Karpas-422 (cell line): ENCODE measurements around the gene TBX1. TPM values are rescaled to one million over a fixed set of nuclear protein-coding genes. Genes with fewer than 3 reads are reported as not detected.

Experiments used
- DNase-seq: peaks from one replicate; pipeline ENCODE4 v3.0.0-alpha.2; 2015
- H2AFZ ChIP-seq: fragments of 200-600 bp; sonication (generic); 2 replicates; pipeline ENCODE4 v1.6.1; 2014; ENCODE audit warnings: antibody characterized with exemption, low read length, mixed read lengths
- H3K27ac ChIP-seq: fragments of 200-600 bp; sonication (generic); 2 replicates; pipeline ENCODE4 v1.5.1; 2014; ENCODE audit warnings: mild to moderate bottlenecking, low read length, moderate library complexity
- H3K27me3 ChIP-seq: fragments of 200-600 bp; sonication (generic); 2 replicates; pipeline ENCODE4 v1.6.1; 2014; ENCODE audit warnings: low read length, mixed read lengths
- H3K36me3 ChIP-seq: fragments of 200-600 bp; sonication (generic); 2 replicates; pipeline ENCODE4 v1.6.1; 2014; ENCODE audit warnings: low read length, mixed read lengths; ENCODE audit not compliant: insufficient read depth
- H3K4me1 ChIP-seq: fragments of 200-600 bp; sonication (generic); 2 replicates; pipeline ENCODE4 v1.6.1; 2014; ENCODE audit warnings: mild to moderate bottlenecking, low read length, mixed read lengths
- H3K4me2 ChIP-seq: fragments of 200-600 bp; sonication (generic); 2 replicates; pipeline ENCODE4 v1.6.1; 2014; ENCODE audit warnings: low read length, low read depth, mild to moderate bottlenecking; ENCODE audit not compliant: poor library complexity, severe bottlenecking
- H3K4me3 ChIP-seq: fragments of 200-600 bp; sonication (generic); 2 replicates; pipeline ENCODE4 v1.5.1; 2014; ENCODE audit warnings: mild to moderate bottlenecking, antibody characterized with exemption, low read length, mixed read lengths
- H3K79me2 ChIP-seq: fragments of 200-600 bp; sonication (generic); 2 replicates; pipeline ENCODE4 v1.6.1; 2014; ENCODE audit warnings: mild to moderate bottlenecking, low read length, mixed read lengths
- H3K9ac ChIP-seq: fragments of 200-600 bp; sonication (generic); 2 replicates; pipeline ENCODE4 v1.6.0; 2014; ENCODE audit warnings: low read length
- H3K9me2 ChIP-seq: fragments of 200-600 bp; sonication (generic), shearing (Covaris generic); replicated peaks from 2 replicates; pipeline ENCODE4 v1.6.0; 2014; ENCODE audit warnings: mild to moderate bottlenecking, low read length, moderate library complexity; ENCODE audit not compliant: insufficient read depth
- H3K9me3 ChIP-seq: fragments of 300-700, 200-600 bp; sonication (generic); 2 replicates; pipeline ENCODE4 v1.6.1; 2014; ENCODE audit warnings: low read length, mixed read lengths
- H4K20me1 ChIP-seq: fragments of 200-600 bp; sonication (generic); 2 replicates; pipeline ENCODE4 v1.6.1; 2014; ENCODE audit warnings: mild to moderate bottlenecking, antibody characterized with exemption, low read length, low read depth; ENCODE audit not compliant: insufficient read depth
- total RNA-seq: library from RNA; depleted of rRNA; stranded (reverse); fragments of >200 nt; shearing (Covaris generic); gene quantifications from 2 replicates; pipeline ENCODE4 v1.2.3, GENCODE V29; 2014; ENCODE audit warnings: low replicate concordance

The TBX1 gene
- total RNA-seq, 1 experiment from 2014 or later = not detected

DNA sequence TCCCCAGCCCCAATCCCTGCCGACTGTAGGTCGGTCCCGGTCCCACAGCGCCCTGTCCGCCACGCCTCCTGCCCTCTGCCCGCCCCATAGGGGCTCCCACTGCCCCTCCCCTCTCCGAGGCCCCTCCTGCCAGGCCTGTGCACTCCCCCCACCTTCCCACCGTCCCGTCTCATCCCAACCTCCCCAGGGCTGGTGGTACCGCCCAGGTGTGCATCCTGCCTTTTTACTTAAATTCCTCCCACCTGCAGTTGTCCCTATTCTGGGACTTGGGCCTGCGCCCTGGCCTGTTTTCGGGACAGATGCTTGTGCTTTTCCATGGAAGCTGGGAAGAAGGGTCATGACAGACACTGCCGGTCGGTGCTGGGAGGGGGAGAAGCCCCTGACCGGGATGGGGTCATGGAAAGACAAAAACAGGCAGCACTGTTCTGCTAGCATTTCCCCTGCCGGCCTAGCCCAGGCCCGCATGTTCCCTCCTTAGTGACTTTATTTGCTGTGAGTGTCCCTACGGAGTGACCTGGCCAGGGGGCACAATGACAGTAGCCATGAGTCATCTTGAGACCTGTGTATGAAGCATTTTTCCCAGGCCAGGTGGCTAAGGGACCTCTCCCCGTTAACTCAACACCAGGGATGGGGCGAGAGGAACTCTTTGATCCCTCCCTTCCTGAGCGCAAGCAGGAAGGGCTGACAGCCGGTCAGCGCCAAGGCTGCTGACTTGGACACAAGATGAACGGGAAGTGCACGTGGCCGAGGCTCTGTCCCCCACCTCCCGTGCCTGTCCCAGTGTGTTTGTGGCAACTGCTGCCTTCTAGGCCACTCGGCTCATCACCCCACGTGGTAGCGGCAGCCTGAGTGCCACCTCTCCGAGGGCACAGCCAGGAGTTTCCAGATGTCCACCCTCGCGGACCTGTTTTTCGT, 7.1 kb downstream of the TBX1 start:
- Histone ChIP-seq H3K27me3 (no peaks in the 10 kb centered on the region), H3K9ac (no peak overlapping the region), H3K4me3 (no peak overlapping the region), H3K79me2 (no peaks in the 10 kb centered on the region), H3K27ac (no peak overlapping the region), H3K9me2 (no peaks in the 10 kb centered on the region), H3K4me1 (peaks cover 10% of the 10 kb centered on the region), H3K36me3 (no peaks in the 10 kb centered on the region), H2AFZ (no peak overlapping the region), H3K4me2 (no peak overlapping the region), H4K20me1 (0 out of 2 replicates have a peak, but pooled peaks cover 3% of the 10 kb centered on the region), H3K9me3 (no peaks in the 10 kb centered on the region)
- DNase-seq = no peak

DNA sequence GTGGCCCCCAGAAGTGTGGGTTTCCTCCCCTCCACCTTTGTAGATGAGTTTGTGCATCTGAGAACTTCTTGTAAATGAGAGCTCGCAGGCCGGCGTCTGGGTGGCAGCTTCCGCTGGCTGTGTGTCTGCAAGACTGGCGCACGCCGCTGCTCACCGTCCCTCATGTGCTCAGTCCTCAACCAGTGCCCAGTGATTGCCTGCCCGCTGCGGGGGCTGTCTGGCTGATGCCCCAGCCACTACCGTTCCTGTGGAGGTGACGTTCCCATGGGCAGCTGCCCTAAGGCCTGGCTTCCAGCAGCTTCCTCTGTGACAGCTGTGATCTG, 8.8 kb downstream of the TBX1 start:
- Histone ChIP-seq H3K27me3 (no peaks in the 10 kb centered on the region), H3K9me3 (no peaks in the 10 kb centered on the region), H3K4me2 (no peak overlapping the region), H4K20me1 (peaks cover 9% of the 10 kb centered on the region; the same call in 1 of the 2 replicates), H3K27ac (no peak overlapping the region), H3K36me3 (no peaks in the 10 kb centered on the region), H3K4me3 (no peak overlapping the region), H3K79me2 (no peaks in the 10 kb centered on the region), H3K4me1 (peaks cover 24% of the 10 kb centered on the region), H2AFZ (no peak overlapping the region), H3K9me2 (no peaks in the 10 kb centered on the region), H3K9ac (no peak overlapping the region)
- DNase-seq = no peak

DNA sequence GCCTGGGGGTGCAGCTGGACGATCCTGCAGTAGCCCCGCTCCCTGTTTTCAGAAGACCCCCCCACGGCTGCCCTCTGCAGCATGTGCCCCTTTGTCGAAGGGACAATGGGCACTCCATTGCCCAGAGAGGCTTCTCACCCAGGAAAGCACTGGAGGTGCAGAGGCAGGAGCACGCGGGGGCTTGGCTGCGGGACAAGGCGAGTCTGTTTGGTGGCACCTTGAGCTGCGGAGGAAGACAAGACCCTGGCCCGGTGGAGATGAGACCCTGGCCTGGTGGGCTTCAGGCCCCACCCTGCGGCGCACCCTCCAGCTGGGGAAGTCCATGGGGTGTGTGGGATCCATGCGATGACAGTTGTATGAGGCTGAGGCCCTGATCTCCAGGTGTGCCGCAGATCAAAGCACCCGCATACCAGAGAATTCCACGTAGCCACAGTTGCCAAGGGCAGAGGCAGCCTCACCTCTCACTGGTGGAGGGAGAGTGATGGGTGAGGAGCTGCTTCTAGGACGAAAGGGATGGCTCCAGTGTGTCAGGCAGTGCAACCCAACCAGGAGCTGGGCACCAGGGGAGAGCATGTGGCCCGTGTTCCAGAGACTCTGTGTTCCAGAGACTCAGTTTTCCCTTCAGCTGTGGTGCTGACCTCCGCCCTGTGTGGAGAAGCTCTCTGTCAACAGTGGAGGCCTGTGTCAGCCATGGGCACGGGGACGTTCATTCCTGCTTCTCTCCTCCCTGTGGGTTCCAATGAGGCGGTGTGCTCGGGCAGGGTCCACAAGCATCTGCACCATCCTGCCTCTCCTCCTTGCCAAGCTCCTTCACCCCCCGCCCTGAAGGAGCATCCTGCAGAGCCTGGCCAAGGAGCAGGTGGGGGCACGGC, 10.0 kb downstream of the TBX1 start:
- Histone ChIP-seq H3K4me1 (peaks cover 24% of the 10 kb centered on the region), H4K20me1 (peaks cover 9% of the 10 kb centered on the region; the same call in 1 of the 2 replicates), H3K9me2 (no peaks in the 10 kb centered on the region), H2AFZ (no peak overlapping the region), H3K27me3 (no peaks in the 10 kb centered on the region), H3K4me2 (no peak overlapping the region), H3K27ac (no peak overlapping the region), H3K79me2 (no peaks in the 10 kb centered on the region), H3K4me3 (no peak overlapping the region), H3K9me3 (no peaks in the 10 kb centered on the region), H3K36me3 (no peaks in the 10 kb centered on the region), H3K9ac (no peak overlapping the region)
- no peak for DNase-seq

DNA sequence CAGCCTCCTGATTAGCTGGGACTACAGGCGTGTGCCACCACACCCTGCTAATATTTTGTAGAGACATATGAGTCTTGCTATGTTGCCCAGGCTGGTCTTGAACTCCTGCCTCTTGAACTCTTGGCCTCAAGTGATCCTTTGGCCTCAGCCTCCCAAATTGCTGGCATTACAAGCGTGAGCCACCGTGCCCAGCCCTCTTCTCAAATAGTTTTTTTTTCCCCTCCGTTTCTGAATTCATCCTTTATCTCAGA, 11.8 kb downstream of the TBX1 start:
- Histone ChIP-seq H3K79me2 (no peaks in the 10 kb centered on the region), H3K9me2 (no peaks in the 10 kb centered on the region), H3K36me3 (no peaks in the 10 kb centered on the region), H3K9ac (no peak overlapping the region), H3K4me3 (no peak overlapping the region), H3K9me3 (no peaks in the 10 kb centered on the region), H3K27me3 (0 out of 2 replicates have a peak, but pooled peaks cover 3% of the 10 kb centered on the region), H3K4me1 (peaks cover 32% of the 10 kb centered on the region), H3K27ac (no peak overlapping the region), H2AFZ (no peak overlapping the region), H4K20me1 (peaks cover 15% of the 10 kb centered on the region; the same call in 1 of the 2 replicates), H3K4me2 (peak overlapping the region; percentile 67)
- DNase-seq = no peak

DNA sequence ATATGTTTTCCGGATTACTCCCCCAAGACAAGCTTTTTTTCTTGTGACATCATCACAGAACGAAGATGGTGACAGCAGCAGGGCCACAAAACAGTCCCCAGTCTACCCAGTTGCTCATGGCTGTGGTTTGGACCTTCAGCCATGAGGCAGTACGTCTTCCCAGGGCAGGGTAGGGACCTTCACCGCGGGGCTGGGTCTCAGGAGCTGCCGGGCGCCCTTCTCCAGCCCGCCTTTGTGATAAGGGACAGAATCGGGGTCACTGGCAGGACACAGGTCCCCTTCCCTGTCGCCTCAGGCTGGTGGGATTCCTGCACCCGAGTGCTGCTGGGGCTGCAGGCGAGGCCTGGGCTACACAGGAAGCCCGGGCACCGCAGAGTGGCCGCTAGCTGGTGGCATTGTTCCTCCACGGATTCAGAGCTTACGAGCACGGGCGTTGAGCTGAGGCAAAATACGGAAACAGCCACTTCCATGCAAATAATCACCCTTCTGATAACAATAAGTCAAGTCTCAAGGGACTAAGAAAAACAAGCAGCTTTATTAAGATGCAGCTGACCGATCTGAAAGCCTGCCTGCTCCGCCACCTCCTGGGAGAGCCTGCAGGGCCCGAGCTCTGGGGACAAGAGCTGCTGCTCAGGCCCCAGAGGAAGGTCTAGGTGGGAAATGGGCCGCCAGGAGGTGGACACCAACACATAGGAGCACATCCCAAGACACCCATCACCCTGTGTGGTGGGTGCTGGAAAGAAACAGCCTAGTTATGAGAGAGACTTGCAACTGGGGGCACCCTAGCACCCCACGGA, 12.3 kb downstream of the TBX1 start:
- no peak overlapping the region for H3K27ac ChIP-seq
- H3K4me3 ChIP-seq = peak overlapping the region; percentile 53
- H4K20me1 ChIP-seq = peaks cover 15% of the 10 kb centered on the region; the same call in 1 of the 2 replicates
- DNase-seq = peak; percentile 88
- no peaks in the 10 kb centered on the region for H3K9me2 ChIP-seq
- peaks cover 32% of the 10 kb centered on the region for H3K4me1 ChIP-seq
- H3K36me3 ChIP-seq = no peaks in the 10 kb centered on the region
- H3K79me2 ChIP-seq = no peaks in the 10 kb centered on the region
- 0 out of 2 replicates have a peak, but pooled peaks cover 3% of the 10 kb centered on the region for H3K27me3 ChIP-seq
- no peaks in the 10 kb centered on the region for H3K9me3 ChIP-seq
- H2AFZ ChIP-seq = no peak overlapping the region
- H3K4me2 ChIP-seq = peak overlapping the region; percentile 67
- H3K9ac ChIP-seq = peak overlapping the region; percentile 31

DNA sequence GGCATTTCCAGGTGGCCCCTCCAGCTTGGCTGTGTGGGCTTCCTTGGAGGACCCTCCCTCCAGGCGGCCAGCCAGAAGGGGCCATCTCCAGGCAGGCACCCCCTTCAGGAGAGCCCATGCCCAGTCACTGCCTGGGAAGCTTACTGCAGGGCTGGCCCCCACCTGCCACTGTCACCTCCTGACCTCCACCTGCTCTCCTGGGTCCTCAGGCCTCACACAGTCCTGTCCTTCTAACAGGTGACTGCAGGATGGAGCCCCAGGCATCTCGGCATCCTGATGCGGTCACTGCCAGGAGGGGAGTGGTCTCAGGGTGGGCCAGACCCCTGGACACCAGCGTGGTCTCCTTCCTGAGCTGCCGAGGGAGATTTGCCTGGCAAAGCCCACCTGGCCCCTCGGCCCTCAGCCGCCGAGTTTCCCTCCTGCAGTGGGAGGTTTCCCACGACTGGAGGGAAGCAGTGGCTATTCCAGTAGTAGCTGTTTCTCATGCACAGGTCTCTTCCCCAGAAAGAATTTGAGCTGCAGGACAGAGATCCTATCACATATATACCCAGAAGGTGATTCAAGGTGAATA, 13.0 kb downstream of the TBX1 start:
- peak overlapping the region; percentile 31 for H3K9ac ChIP-seq
- H3K4me2 ChIP-seq = peak overlapping the region; percentile 67

DNA sequence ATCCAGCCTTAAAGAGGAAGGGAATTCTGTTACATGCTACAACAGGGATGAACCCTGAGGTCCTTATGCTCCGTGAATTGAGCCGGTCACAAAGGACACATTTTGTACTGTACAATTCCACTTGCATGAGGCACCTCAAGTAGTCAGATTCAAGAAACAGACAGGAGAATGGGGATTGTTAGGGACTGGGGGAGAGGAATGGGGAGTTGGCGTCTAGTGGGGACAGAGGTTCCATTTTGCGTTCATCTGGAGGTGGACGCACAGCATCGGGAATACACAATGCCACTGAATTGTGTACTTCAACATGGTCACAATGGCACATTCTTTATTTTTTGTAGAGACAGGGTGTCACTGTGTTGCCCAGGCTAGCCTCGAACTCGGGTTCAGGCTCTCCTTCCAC, 14.1 kb downstream of the TBX1 start:
- Histone ChIP-seq H2AFZ (no peak overlapping the region), H3K4me1 (peaks cover 42% of the 10 kb centered on the region), H3K9me3 (no peaks in the 10 kb centered on the region), H4K20me1 (peaks cover 15% of the 10 kb centered on the region; the same call in 1 of the 2 replicates), H3K27ac (no peak overlapping the region), H3K4me2 (no peak overlapping the region), H3K27me3 (0 out of 2 replicates have a peak, but pooled peaks cover 3% of the 10 kb centered on the region), H3K9me2 (no peaks in the 10 kb centered on the region), H3K36me3 (no peaks in the 10 kb centered on the region), H3K79me2 (no peaks in the 10 kb centered on the region), H3K9ac (no peak overlapping the region), H3K4me3 (no peak overlapping the region)
- no peak for DNase-seq

More for the DNA sequence above, 13.0 kb downstream of the TBX1 start:
- Histone ChIP-seq H3K27me3 (0 out of 2 replicates have a peak, but pooled peaks cover 3% of the 10 kb centered on the region), H4K20me1 (peaks cover 15% of the 10 kb centered on the region; the same call in 1 of the 2 replicates), H3K4me3 (peak overlapping the region; percentile 53), H3K79me2 (no peaks in the 10 kb centered on the region), H3K9me2 (no peaks in the 10 kb centered on the region), H3K9me3 (no peaks in the 10 kb centered on the region), H3K36me3 (no peaks in the 10 kb centered on the region), H3K27ac (no peak overlapping the region), H3K4me1 (peaks cover 32% of the 10 kb centered on the region), H2AFZ (no peak overlapping the region)
- no peak for DNase-seq
